SH-SY5Y (cell line): ENCODE data around the gene GPR55.

Source experiments
- GATA2 ChIP-seq: IDR thresholded peaks from 2 replicates; pipeline ENCODE4 v1.6.1; 2011; ENCODE audit warnings: mild to moderate bottlenecking, low read depth, low read length
- GATA3 ChIP-seq: IDR thresholded peaks from 2 replicates; pipeline ENCODE4 v1.6.1; 2011; ENCODE audit warnings: low read depth, mild to moderate bottlenecking, low read length, moderate library complexity

DNA sequence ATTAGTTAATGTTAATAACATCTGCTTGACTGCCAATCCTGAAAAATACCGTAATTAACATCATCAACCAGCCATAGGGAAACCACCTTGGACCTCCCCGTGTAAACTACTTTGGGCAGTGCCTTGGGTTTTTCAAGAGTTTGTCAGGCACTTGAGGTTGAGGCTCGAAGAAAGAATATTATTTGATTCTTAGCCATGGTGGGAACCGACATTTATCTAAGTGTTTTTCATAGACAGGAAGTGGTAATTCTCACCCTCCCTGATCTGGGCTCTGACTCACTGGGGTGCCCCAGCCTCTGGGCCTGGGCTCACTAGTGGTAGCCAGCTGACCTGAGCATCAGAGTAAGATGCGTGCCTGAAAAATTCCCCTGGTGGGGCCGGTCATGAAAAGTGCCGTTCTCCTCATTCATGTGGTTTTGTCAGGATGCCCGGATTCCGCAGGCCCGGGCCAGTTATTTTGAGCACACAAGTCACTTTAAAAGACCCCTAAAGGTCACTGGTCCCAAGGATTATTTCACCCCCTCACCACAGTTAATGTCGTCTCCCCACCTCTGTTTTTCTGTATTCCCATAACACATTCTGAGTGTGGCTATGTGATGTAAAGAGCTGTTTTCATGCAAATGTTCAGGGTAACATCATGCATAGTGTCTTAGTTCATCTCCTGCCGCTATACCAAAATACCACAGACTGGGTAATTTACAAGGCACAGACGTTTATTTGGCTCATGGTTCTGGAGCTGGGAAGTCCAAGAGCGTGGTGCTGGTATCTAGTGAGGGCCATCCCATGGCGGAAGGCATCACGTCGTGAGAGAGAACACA is 49.3 kb upstream of the GPR55 start:
- TF ChIP-seq GATA3 (no peak), GATA2 (no peak)
